SK-N-SH (cell line): ENCODE measurements around the gene PARVA. TPM values are rescaled to one million over a fixed set of nuclear protein-coding genes. Genes with fewer than 3 reads are reported as not detected.

Experiments used
- CTCF ChIA-PET: fragments of 300-600, 350-600 bp; formaldehyde crosslinking; extraction: SDS; loops from one replicate; lab custom pipeline; 2021; lab: Yijun Ruan, JAX
- POLR2A ChIA-PET: fragments of 350-600 bp; sonication (Branson Sonifier 250); formaldehyde crosslinking; extraction: SDS; loops from one replicate; lab custom pipeline; 2020; ENCODE audit warnings: antibody characterized with exemption, inconsistent platforms; lab: Yijun Ruan, JAX
- DNase-seq: peaks from one replicate; pipeline ENCODE4 v3.0.0; 2012
- H2AFZ ChIP-seq: fragments of 200-600 bp; sonication (generic); 2 replicates; pipeline ENCODE4 v1.8.1; 2016; ENCODE audit warnings: antibody characterized with exemption, mild to moderate bottlenecking, low read depth
- H3F3A ChIP-seq: fragments of 200-600 bp; sonication (generic); replicated peaks from 2 replicates; pipeline ENCODE3; 2016; ENCODE audit warnings: antibody characterized with exemption, mild to moderate bottlenecking; ENCODE audit not compliant: insufficient read depth
- H3K27ac ChIP-seq, 2 experiments: fragments of 200-500 bp in 1 of 2; fragments of 200-600 bp in 1 of 2; sonication (Bioruptor generic) in 1 of 2; sonication (generic), shearing (Covaris generic) in 1 of 2; 2 replicates each; pipeline versions ENCODE4 v1.5.1 to v1.6.1; 2014 to 2016; ENCODE audit warnings: low read depth in 2 of 2, inconsistent platforms in 1 of 2, low read length in 1 of 2, mild to moderate bottlenecking in 1 of 2, mixed read lengths in 1 of 2
- H3K27me3 ChIP-seq: fragments of 200-600 bp; sonication (generic), shearing (Covaris generic); 2 replicates; pipeline ENCODE4 v1.6.1; 2016; ENCODE audit warnings: mixed run types; ENCODE audit not compliant: insufficient read depth
- H3K36me3 ChIP-seq, 2 experiments: fragments of 200-500 bp in 1 of 2; fragments of 200-600 bp in 1 of 2; sonication (Bioruptor generic) in 1 of 2; sonication (generic) in 1 of 2; replicated peaks in 1 of 2; 2 replicates each; pipeline versions ENCODE3 to v1.5.1; 2014 to 2016; ENCODE audit warnings: low read length in 1 of 2, mild to moderate bottlenecking in 1 of 2; ENCODE audit not compliant: insufficient read depth in 2 of 2, control insufficient read depth in 1 of 2
- H3K4me1 ChIP-seq, 2 experiments: fragments of 200-500 bp in 1 of 2; fragments of 200-600 bp in 1 of 2; sonication (Bioruptor generic) in 1 of 2; sonication (generic), shearing (Covaris generic) in 1 of 2; 2 replicates each; pipeline versions ENCODE4 v1.5.1 to v1.6.1; 2014 to 2016; ENCODE audit warnings: low read depth in 1 of 2, low read length in 1 of 2, mixed run types in 1 of 2; ENCODE audit not compliant: insufficient read depth in 2 of 2, control insufficient read depth in 1 of 2
- H3K4me2 ChIP-seq: fragments of 200-600 bp; sonication (generic), shearing (Covaris generic); 2 replicates; pipeline ENCODE4 v1.6.1; 2017; ENCODE audit warnings: mixed run types
- H3K4me3 ChIP-seq, 2 experiments: fragments of 200-500 bp in 1 of 2; fragments of 200-600 bp in 1 of 2; sonication (Bioruptor generic) in 1 of 2; sonication (generic), shearing (Covaris generic) in 1 of 2; 2 replicates each; pipeline versions ENCODE4 v1.5.1 to v1.8.1; 2014 to 2016; ENCODE audit warnings: low read depth in 2 of 2, inconsistent platforms in 1 of 2, low read length in 1 of 2, mild to moderate bottlenecking in 1 of 2, mixed read lengths in 1 of 2, moderate library complexity in 1 of 2
- H3K79me2 ChIP-seq: fragments of 200-600 bp; sonication (generic); 2 replicates; pipeline ENCODE4 v1.8.1; 2017; ENCODE audit warnings: mild to moderate bottlenecking; ENCODE audit not compliant: insufficient read depth
- H3K9ac ChIP-seq: fragments of 200-600 bp; sonication (generic); 2 replicates; pipeline ENCODE4 v1.6.1; 2017; ENCODE audit warnings: mixed run types
- H3K9me2 ChIP-seq: fragments of 200-600 bp; sonication (generic); 2 replicates; pipeline ENCODE4 v1.6.1; 2017; ENCODE audit warnings: mixed run types
- H3K9me3 ChIP-seq: fragments of 200-600 bp; sonication (generic); 2 replicates; pipeline ENCODE4 v1.6.1; 2017; ENCODE audit warnings: mixed run types, mild to moderate bottlenecking, moderate library complexity
- H4K20me1 ChIP-seq: fragments of 200-600 bp; sonication (generic); 2 replicates; pipeline ENCODE4 v1.6.1; 2017; ENCODE audit warnings: mild to moderate bottlenecking, mixed run types; ENCODE audit not compliant: insufficient read depth
- FOXJ3 ChIP-seq: sonication (generic); formaldehyde crosslinking; IDR thresholded peaks from 2 replicates; pipeline ENCODE4 v1.5.1; 2020; ENCODE audit warnings: mild to moderate bottlenecking, missing genetic modification reagents
- FOXM1 ChIP-seq: IDR thresholded peaks from 2 replicates; pipeline ENCODE4 v1.4.0; 2012; ENCODE audit warnings: low read depth, mild to moderate bottlenecking
- GATA2 ChIP-seq: sonication (generic); formaldehyde crosslinking; IDR thresholded peaks from 2 replicates; pipeline ENCODE4 v1.5.0; 2020; ENCODE audit warnings: mild to moderate bottlenecking, missing genetic modification reagents
- MEF2A ChIP-seq: IDR thresholded peaks from 2 replicates; pipeline ENCODE4 v1.4.0; 2012; ENCODE audit warnings: low read depth, borderline replicate concordance
- NFIC ChIP-seq: IDR thresholded peaks from 2 replicates; pipeline ENCODE4 v1.4.0; 2012; ENCODE audit warnings: borderline replicate concordance
- NRF1 ChIP-seq: IDR thresholded peaks from 2 replicates; pipeline ENCODE4 v1.6.1; 2012; ENCODE audit warnings: low read depth, mild to moderate bottlenecking, low read length
- POLR2AphosphoS5 ChIP-seq: IDR thresholded peaks from 2 replicates; pipeline ENCODE4 v1.6.1; 2012; ENCODE audit warnings: low read depth, low read length
- RAD21 ChIP-seq: IDR thresholded peaks from 2 replicates; pipeline ENCODE4 v1.6.1; 2012; ENCODE audit warnings: mild to moderate bottlenecking, low read length
- RFX5 ChIP-seq: IDR thresholded peaks from 2 replicates; pipeline ENCODE4 v1.6.1; 2012; ENCODE audit warnings: mild to moderate bottlenecking, improper control_type of control experiment, low read length
- SMC3 ChIP-seq: IDR thresholded peaks from 2 replicates; pipeline ENCODE4 v1.6.1; 2012; ENCODE audit warnings: low read depth, low read length, improper control_type of control experiment
- WGBS: methylation state at CpG from one replicate; pipeline ENCODE4 v1.1.6; 2017; ENCODE audit warnings: low lambda C conversion rate; 5-methylcytosine and 5-hydroxymethylcytosine counted together
- polyA plus RNA-seq, 3 experiments: library from polyadenylated mRNA; depleted of rRNA; stranded (reverse); fragments of >200 nt; gene quantifications; 2 replicates each; pipeline ENCODE4 v1.2.3, GENCODE V29; 2012
- TF ChIP-seq, protein P1 (sequence below): IDR thresholded peaks from 2 replicates; pipeline ENCODE4 v1.4.0; 2012; ENCODE audit warnings: low read depth, borderline replicate concordance

PARVA gene
- polyA plus RNA-seq, 1 of the 3 experiments (the other 2 are of a cell fraction): 27.6 TPM

DNA sequence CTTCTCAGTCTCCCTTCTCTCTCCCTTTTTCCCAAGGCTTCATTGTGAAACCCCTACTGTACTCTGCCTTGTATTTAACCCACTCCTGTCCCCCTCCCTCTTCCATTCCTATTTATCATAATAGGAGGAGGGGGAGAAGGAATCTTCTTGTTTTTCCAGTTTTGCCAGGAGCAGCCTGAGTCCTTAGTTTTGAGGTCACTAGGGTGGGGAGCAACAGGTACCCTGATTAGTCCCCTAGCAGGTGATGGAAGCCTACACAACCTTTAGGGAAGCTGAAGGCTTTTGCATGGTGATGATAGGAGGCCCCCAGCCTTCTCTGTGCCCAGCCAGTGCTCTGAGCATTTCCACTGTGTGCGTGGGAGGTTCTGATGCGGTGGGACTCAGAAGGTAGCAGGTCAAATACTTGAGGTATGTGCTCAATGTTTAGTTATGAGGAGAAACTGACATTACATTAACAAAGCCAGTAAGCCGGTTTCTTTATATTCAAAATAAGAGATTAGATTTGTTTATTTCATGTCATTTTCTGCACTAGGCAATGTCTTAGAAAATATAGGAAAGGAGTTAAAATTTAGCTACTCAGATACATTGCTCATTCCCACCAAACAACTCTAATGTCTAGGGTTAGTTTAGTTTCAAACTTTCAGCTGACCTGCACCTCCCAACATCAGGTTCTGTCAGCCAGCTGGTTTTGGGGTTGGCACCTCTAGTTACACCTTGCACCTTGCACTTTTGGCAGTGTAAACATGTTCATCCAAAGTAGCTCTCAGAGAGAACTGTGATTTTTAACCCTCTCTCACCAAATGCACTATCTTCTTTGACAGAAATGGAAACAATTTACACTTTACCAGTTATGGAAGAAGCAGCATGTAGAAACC lies 26.0 kb downstream of the PARVA start:
- Histone ChIP-seq H3K4me2 (no peak overlapping the region), H3K27ac (no peak overlapping the region; a peak in 1 of 4 replicates), H3K36me3 (peaks cover 0 to 8% of the 10 kb centered on the region in 2 experiments), H4K20me1 (no peaks in the 10 kb centered on the region), H3K9me2 (no peaks in the 10 kb centered on the region), H3F3A (peaks cover 15% of the 10 kb centered on the region), H3K4me1 (peaks cover 0 to 6% of the 10 kb centered on the region in 2 experiments; a peak in 3 of 4 replicates), H3K9ac (no peak overlapping the region), H3K27me3 (no peaks in the 10 kb centered on the region), H3K9me3 (no peaks in the 10 kb centered on the region), H3K4me3 (no peak overlapping the region), H2AFZ (no peak overlapping the region), H3K79me2 (peaks cover 100% of the 10 kb centered on the region)
- POLR2A ChIA-PET: no interaction called here
- CTCF ChIA-PET: interaction anchor here (0.6 to 1.6 kb wide), 4 partner anchors 8 to 511 kb away, joined by 3 to 4 read pairs (median 3); no protein-coding TSS in a partner anchor
- DNase-seq: no peak
- WGBS: 98% methylated on average over 3 of the region's 3 CpGs
- TF ChIP-seq SMC3: no peak
- TF ChIP-seq POLR2AphosphoS5: no peak
- no peak for TF ChIP-seq GATA2
- TF ChIP-seq MEF2A: no peak
- TF ChIP-seq RFX5: no peak
- no peak for TF ChIP-seq FOXM1
- TF ChIP-seq NFIC: no peak
- TF ChIP-seq FOXJ3 (CRISPR knock-in tag): no peak
- TF ChIP-seq, protein P1, sequence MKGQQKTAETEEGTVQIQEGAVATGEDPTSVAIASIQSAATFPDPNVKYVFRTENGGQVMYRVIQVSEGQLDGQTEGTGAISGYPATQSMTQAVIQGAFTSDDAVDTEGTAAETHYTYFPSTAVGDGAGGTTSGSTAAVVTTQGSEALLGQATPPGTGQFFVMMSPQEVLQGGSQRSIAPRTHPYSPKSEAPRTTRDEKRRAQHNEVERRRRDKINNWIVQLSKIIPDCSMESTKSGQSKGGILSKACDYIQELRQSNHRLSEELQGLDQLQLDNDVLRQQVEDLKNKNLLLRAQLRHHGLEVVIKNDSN: no peak
- TF ChIP-seq RAD21: no peak

- no peak for DNase-seq
- WGBS: 55% methylated on average over 2 of the region's 2 CpGs
- H2AFZ ChIP-seq: no peak overlapping the region
Observed at GRCh38 chr11:12403997-12404350, 26.6 kb downstream of the PARVA start.

More at GRCh38 chr11:12403997-12404350, 26.6 kb downstream of the PARVA start:
- H3K9ac ChIP-seq: no peak overlapping the region
- H3K9me2 ChIP-seq: no peaks in the 10 kb centered on the region
- peaks cover 100% of the 10 kb centered on the region for H3K79me2 ChIP-seq
- no peaks in the 10 kb centered on the region for H4K20me1 ChIP-seq
- ChIA-PET POLR2A (no interaction called here), CTCF (interaction anchor here (0.6 to 1.6 kb wide), 2 partner anchors 16 to 81 kb away, joined by 3 read pairs; no protein-coding TSS in a partner anchor)
- peaks cover 0 to 6% of the 10 kb centered on the region in 2 experiments; a peak in 3 of 4 replicates for H3K4me1 ChIP-seq
- no peak overlapping the region for H3K4me2 ChIP-seq
- no peaks in the 10 kb centered on the region for H3K9me3 ChIP-seq
- TF ChIP-seq NRF1: no peak
- TF ChIP-seq MEF2A: no peak
- peaks cover 14% of the 10 kb centered on the region for H3F3A ChIP-seq
- H3K36me3 ChIP-seq: peaks cover 0 to 6% of the 10 kb centered on the region in 2 experiments
- no peak overlapping the region for H3K4me3 ChIP-seq
- no peak overlapping the region for H3K27ac ChIP-seq
- no peaks in the 10 kb centered on the region for H3K27me3 ChIP-seq
